ENCODE results near the gene KRTAP10-6.
"Not testable (repeated sequence)": the region's sequence is repeated elsewhere in the genome, so short reads cannot be mapped to it uniquely, and the experiment has no call there.

Gene KRTAP10-6, protein sequence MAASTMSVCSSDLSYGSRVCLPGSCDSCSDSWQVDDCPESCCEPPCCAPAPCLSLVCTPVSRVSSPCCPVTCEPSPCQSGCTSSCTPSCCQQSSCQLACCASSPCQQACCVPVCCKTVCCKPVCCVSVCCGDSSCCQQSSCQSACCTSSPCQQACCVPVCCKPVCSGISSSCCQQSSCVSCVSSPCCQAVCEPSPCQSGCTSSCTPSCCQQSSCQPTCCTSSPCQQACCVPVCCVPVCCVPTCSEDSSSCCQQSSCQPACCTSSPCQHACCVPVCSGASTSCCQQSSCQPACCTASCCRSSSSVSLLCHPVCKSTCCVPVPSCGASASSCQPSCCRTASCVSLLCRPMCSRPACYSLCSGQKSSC

DNA sequence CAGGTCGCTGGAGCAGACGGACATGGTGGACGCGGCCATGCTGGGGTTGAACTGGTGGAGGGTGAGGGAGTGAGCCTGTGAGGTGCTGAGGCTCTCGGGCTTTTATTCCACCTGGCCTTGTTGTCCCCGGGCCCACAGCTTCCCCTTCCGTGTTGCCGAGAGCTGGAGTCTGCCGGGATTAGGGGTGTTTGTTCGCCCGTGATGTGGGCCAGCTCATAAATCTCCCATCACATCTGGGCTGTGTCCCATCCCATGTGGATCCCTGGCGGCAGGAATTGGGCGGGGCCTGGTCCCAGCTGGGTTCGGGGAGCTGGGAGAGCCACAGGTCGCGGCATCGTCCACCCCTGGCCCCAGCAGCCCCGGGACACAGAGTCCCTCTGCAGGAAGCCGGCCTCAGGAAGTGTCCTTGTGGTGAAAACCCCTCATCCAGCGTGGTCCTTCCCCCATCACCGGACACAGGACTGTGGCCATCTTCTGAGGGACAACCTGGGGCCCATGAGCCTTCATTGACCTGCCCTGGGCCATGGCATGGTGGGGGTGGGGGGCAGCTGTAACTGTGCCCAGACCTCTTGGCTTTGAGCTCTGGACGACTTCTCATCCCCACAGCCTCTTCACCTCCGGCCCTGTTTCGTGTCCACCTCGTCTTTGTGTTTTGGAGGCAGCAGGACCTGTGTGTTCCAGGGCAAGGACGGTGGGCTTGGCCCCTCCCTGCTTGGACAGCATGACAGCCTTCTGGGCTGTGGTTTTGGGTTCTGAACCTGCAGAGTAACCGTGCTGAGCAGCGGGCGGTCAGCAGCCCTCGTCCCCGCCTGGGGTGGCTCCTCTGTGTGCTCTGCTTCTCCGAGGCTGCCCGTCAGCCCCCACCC, at the start of gene KRTAP10-6:
Gene KRTAP10-6, minus strand, starts transcription at position 60 of the 866 bp plus-strand sequence. Its CDS starts 21 bp downstream, at position 39.
- no peak for DNase-seq

DNA sequence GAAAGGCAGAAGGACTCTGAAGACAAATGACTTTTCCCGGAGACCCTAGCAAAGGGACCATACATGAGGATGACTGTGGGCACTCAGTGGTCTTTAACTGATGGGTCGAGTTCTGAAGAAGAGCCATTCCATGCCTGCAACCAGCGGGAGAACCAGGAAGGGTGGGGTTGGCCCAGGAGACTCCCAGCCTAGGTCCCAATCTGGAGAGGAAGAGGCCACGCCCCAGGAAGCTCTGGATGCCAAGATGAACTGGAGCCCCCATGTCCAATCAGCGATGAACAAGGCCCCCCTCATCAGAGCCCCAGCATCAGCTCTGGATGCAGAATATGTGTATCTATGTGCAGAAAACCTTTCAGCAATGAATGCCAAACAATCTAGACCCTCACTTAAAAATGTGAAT, 48.5 kb upstream of the KRTAP10-6 start:
- no peak for DNase-seq

DNA sequence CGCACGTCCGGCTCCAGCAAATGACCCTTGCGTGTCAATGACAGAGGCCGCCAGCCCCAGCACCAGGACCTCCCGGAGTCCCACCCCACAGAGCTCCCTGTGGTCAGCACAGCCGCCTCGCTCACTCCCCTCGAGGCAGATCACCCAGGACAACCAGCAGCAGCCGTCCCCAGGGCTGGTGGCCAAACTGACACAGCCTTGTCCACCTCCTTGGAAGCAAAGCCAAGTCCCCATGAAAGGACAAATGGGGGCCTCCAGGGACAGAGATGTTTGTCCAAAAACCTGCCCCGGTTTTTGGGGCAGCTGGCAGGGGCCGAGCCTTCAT, 47.0 kb upstream of the KRTAP10-6 start:
- no peak for DNase-seq

DNA sequence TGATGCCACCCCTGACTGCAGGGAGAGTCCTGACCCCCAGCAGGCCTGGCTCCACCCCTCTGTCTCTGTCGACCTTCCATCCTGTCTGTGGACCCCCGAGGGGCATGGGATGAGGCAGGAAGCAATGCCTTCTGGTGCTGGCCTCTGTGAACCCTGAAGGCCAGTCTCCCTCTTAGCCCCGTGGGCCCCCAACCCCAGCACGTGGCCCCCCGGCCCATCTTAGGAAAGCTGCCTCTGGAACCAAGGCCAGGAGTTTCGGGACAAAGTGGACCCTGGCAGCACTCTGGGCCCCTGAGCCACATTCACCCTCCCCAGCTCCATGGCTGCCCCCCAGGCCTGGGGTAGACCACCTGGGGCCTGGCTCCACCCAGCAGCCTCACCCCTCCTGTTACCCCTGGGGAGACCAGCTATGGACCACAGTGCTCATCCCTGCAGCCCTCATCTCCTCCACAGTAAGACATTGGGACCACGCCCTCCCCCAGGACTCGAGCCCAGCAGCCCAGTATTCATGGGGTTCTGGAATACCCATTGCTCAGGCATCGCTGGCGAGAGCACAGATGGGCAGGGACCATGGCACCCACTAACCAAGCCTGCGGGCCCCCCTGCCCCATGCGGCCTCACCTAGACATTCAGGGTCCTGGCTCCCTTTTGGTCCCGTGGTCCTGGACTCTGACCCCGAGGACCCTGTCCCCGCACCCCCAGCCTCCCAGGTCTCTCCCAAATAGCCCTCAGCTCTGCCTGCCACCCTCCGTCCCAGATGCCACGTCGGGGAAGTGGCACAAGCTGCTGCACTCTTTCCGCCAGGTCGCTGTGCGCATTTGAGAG, 46.4 kb upstream of the KRTAP10-6 start:
- DNase-seq = not testable (repeated sequence)

DNA sequence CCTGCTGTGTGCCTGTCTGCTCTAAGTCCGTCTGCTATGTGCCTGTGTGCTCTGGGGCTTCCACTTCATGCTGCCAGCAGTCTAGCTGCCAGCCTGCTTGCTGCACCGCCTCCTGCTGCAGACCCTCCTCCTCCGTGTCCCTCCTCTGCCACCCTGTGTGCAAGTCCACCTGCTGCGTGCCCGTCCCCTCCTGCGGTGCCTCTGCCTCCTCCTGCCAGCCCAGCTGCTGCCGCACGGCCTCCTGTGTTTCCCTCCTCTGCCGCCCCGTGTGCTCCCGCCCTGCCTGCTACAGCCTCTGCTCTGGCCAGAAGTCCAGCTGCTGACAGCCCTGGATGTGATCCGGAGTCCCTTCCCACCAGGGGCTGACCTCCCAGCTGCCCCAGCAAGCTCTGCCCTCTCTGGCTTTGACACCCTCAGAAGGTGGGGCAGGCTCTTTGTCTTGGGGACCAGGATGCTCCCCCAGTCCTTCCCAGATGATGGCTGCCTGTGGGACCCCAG, 45.6 kb upstream of the KRTAP10-6 start:
- not testable (repeated sequence) for DNase-seq

DNA sequence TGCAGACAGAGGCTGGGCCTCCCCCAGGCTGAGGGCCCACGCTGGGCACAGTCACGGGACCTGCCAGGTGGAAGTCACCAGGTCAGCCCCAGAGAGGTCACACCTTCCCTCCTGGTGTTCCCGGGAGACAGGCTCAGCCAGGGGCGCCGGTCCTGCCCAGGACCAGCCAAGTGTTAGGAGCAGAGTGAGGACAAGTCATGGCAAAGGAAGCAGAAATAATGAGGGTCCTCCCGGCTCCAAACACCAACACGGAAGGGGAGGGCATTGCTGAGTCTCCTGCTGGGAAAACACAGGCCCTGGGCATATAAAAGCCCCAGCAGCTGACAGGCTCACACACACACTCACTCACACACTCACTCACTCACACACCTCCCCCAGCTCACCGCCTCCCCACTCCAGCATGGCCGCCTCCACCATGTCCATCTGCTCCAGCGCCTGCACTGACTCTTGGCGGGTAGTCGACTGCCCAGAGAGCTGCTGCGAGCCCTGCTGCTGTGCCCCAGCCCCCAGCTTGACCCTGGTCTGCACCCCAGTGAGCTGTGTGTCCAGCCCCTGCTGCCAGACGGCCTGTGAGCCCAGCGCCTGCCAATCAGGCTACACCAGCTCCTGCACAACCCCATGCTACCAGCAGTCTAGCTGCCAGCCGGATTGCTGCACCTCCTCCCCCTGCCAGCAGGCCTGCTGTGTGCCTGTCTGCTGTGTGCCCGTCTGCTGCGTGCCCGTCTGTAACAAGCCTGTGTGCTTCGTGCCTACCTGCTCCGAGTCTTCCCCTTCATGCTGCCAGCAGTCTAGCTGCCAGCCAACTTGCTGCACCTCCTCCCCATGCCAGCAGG, 44.9 kb upstream of the KRTAP10-6 start, which contains the start of gene KRTAP10-10:
Gene KRTAP10-10, plus strand, starts transcription at position 339 of the 833 bp plus-strand sequence. Its CDS starts 62 bp downstream, at position 401.
- DNase-seq = no peak

DNA sequence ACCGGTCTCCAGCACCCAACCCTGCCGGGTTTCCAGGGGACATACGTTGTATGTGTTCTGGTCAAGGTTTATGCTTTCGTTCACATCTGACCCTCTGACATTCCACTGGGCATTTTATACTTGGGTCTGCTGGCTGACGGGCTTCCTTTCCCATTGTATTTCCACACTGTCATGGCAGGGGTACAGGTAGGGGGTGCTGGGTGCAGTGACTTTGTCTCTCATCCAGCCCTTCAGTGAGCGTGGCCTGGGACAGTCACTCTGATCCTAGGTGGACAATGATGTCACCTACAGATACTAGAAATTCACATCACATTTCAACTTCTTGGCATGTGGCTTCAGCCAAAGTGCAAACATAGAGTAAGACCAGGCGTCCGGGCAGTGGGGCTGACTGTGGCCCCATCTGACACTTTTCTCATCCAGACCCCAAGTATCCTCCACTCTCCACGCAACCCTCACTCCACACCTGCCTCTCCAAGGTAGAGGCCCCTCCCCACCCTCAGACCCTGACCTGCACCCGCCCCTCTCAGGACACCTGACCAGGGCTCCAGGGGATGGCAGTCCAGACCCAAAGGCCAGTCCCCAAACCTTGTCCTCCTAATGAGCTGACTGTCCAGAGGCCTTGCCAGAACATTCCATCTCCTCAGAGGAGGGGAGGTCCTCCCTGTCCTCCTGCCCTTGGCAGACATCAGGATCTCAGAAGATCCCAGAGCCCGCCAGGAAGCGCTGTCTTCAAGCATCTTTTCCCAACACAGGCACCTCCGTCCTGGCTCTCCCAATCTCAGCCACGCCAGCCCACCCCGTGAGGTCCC, 44.1 kb upstream of the KRTAP10-6 start:
- no peak for DNase-seq

DNA sequence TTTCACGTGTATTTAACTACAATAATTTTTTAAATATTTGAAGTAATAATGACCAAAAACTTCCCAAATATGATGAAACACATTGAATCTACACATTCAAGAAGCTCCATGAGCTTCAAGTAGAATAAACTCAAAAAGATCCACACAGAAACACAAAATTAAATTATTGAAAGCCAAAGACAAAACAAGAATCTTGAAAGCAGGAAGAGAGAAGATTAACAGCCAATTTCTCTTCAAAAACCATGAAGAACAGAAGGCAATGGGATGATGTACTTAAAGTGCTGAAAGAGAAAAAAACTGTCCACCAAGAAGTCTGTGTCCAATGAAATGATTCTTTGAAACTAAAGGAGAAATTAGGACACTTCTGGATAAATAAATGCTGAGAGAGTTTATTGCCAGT, 39.8 kb upstream of the KRTAP10-6 start:
- no peak for DNase-seq

DNA sequence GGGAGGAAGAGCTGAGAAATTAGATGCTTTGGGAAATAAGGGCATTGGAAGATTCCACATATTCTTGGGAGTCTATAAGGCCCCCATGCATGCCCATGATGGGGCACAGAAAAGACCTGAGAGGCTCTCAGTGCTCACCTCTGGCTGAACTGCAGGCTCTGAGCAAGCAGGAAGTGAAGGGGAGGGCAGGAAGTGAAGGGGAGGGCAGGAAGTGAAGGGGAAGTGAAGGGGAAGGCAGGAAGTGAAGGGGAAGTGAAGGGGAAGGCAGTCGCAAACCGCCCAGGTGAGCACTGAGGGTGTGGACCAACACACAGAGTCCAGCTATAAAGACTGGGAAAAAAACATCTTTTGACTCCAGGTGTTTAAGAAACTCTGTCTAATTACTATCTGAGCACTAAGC, 38.1 kb upstream of the KRTAP10-6 start:
- DNase-seq = no peak

DNA sequence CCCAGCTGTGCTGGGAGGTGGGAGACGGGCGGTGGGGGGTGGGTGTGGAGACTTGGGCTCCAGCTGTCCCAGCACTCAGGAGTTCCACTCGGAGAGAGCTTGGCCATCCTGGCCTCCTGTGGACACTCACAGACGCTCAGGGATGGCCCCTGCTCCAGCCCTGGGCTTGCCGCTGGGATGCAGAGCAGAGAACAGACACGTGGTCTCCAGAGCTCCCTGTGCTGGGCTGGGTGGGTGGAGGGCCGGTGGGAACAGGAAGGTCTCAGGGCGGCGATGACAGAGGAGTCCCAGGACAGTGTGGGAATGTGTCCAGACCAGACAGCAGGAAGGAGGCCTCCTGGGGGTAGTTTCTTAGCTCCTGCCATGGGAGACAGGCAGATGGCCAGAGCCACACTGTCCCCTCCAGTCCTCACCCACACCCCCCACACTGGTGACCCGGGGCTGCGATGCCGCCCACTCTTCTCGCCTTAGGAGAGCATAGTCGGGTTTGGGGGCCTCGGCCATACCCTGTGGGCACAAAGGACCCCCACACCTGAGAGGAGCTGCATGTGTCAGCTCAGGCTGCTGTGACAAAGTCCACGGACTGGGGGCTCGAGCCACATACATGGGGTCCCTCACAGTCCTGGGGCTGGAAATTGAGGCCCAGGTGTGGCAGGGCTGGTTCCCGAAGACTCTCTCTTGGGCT, 36.5 kb upstream of the KRTAP10-6 start:
- DNase-seq = no peak

DNA sequence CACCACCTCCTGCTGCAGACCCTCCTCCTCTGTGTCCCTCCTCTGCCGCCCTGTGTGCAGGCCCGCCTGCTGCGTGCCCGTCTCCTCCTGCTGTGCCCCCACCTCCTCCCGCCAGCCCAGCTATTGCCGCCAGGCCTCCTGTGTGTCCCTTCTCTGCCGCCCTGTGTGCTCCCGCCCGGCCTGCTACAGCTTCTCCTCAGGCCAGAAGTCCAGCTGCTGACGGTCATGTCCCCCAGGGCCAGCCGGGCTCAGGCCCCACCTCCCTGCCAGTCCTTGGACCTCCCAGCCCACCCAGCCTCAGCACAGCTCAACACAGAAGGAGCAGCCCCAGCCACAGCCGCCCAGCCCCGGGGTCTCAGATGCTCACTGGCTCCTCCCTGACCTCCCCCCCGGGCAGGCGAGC, 35.5 kb upstream of the KRTAP10-6 start:
- not testable (repeated sequence) for DNase-seq

DNA sequence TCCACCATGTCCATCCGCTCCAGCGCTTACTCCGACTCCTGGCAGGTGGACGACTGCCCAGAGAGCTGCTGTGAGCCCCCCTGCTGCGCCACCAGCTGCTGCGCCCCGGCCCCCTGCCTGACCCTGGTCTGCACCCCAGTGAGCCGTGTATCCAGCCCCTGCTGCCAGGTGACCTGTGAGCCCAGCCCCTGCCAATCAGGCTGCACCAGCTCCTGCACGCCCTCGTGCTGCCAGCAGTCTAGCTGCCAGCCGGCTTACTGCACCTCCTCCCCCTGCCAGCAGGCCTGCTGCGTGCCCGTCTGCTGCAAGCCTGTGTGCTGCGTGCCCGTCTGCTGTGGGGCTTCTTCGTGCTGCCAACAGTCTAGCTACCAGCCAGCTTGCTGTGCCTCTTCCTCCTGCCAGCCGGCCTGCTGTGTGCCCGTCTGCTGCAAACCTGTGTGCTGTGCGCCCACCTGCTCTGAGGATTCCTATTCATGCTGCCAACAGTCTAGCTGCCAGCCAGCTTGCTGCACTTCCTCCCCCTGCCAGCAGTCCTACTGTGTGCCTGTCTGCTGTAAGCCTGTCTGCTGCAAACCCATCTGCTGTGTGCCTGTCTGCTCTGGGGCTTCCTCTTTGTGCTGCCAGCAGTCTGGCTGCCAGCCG, 35.0 kb upstream of the KRTAP10-6 start:
- not testable (repeated sequence) for DNase-seq

DNA sequence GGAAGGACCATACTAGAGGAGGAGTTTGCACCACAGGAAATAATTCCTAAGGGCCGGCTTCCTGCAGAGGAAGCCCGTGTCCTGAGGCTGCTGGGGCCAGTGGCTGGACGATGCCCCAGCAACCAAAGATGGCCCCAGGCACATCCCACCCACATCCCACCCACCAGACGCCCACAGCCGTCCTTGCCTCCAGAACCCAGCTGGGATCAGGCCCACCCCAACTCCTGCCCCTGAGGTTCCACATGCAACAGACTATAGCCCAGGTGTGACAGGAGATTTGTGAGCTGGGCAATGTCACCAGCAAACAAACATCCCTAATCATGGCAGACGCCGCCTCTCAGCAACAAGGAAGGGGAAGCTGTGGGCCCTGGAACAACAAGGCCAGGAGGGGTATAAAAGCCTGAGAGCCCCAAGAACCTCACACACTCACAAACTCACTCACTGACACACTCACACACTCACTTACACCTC, 34.4 kb upstream of the KRTAP10-6 start, which contains the start of gene KRTAP10-9:
Gene KRTAP10-9, plus strand, starts transcription at position 421 of the 471 bp plus-strand sequence. CDS start 79 bp downstream, outside the sequence.
- no peak for DNase-seq

DNA sequence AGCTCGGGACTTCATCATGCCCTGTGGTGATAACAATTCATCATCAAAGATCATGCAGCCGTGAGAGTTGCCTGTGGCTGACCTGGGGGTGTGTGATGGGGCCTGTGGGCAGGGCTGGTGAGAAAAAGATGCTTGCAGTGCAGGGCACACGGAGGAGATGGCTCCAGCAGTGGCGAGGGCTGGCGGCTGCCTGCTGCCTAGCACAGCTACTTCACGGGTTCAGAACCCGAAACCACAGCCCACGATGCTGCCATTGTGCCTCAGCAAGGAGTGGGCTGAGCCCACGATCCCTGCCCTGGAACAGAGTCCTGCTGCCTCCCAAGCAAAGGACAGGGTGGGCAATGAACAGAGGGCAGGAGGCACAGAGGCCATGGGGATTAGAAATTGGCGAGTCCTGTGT, 34.0 kb upstream of the KRTAP10-6 start:
- DNase-seq = no peak

DNA sequence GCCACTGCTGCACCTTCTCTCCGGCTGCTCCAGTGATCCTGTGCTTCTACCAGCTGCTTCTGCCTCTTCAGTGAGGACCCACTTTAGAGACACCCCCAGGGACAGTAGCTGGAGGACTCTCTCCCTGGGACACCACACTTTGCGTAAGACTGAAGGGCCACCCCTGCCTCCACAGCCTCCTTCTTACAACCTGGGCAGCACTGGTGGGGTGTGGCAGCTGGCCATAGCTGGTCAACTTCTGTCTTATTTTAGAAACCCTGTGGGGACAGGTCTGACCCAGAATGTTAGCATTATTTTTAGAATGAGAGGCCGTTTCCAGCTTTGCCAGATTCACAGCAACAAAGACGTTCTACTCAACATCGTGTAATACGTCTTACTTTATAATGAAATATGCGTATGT, 33.5 kb upstream of the KRTAP10-6 start:
- DNase-seq = no peak

DNA sequence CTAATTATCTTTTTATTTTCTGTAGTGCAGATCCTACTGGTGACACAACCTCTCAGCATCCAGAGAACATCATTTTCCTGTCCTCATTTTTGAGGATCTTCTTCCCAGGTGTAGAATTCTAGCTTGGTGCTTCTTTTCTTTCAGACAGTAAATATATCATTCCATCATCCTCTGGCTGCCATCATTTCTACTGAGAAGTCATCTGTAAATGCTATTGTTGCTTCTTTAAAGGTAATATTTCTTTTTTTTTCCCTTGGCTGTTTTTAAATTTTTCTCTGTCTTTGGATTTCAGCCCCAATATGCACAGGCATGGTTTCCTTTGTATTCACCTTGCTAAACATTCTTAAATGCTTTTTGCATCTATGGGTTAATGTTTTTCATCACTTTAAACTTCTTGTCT, 31.3 kb upstream of the KRTAP10-6 start:
- no peak for DNase-seq

DNA sequence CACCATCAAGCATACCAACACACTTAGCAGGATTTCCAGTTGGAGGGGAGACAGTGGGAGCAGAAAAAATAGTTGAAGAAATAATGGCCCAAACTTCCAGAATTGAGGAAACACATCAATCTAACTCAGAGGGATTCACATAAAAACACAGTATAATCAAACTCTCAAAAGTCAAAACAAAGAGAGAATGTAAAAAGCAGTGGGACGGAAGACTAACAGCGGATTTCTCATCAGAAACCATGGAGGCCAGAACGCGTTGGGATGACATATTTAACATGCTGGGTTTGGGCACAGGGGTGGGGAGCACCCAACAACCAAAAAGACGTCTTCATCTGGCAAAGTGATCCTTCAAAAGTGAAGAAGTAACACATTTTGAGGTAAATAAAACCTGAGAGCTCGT, 27.6 kb upstream of the KRTAP10-6 start:
- no peak for DNase-seq

DNA sequence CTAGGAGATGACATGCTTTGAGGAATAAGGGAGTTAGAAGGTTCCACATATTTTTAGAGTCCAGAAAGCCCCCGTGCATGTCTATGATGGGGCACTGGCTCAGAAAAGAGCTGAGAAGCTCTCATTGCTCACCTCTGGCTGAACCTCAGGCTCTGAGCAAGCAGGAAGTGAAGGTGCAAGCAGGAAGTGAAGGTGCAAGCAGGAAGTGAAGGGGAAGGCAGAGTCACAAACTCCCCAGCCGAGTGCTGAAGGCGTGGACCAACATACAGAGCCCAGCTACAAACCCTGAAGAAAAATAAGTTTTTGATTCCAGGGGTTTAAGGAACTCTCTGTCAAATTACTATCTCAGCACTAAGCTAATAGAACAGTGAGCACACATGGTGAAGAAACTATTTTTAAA, 26.6 kb upstream of the KRTAP10-6 start:
- DNase-seq = peak; percentile 50

DNA sequence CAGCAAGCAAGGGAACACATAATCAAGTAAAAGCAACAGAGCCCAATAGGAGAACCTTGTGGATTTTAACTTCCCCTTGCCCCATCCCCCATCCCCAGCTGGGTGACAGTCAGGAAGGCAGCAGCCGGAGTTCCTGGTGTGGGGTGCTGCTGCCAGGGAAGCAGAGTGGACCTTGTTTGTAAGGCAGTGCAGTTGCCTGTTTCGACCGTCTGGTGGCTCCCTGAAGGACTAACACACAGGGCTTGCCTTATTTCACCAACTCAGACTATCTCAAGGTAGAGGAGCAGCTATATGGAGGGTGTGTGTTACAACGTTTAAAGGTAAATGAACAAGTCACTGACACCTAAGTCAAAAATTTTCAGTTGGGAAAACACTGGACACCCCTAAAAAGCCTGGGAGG, 26.2 kb upstream of the KRTAP10-6 start:
- no peak for DNase-seq

DNA sequence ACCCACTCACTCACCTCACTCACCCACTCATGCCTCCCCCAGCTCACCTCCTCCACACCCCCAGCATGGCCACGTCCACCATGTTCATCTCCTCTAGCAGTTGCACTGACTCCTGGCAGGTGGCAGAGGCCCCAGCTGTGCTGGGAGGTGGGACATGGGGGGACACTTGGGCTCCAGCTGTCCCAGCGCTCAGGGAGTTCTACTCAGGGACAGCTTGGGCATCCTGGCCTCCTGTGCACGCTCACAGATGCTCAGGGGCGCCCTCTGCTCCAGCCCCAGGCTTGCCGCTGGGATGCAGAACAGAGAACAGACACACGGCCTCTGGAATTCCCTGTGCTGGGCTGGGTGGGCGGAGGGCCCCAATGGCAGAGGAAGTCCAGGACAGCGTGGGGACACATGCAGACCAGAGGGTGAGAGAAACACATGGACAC, 24.8 kb upstream of the KRTAP10-6 start:
- no peak for DNase-seq

Data from stimulated activated CD4-positive, alpha-beta T cell treated with anti-CD3 and anti-CD28 coated beads, Interleukin-4, amount 100 ng/mL, for 1 hour (primary cell).